ENCODE results near the gene HDAC4. TPM values are rescaled to one million over a fixed set of nuclear protein-coding genes. Genes with fewer than 3 reads are reported as not detected.

Gene HDAC4
- total and polyA plus RNA-seq, 2 of the 4 experiments (the other 2 are of a cell fraction): 4.1 to 7.2 TPM

DNA sequence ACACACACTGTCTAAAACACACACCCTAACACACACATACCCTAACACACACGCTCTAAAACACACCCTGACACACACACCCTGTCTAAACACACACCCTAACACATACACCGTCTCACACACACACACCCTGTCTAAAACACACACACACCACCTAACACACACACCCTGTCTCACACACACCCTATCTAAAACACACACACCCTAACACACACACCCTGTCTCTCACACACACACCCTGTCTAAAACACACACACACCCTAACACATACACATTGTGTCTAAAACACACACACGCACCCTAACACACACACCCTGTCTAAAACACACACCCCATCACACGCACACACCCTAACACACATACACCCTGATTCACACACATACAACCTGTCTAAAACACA lies 54.1 kb downstream of the HDAC4 start:
- H3K9me1 ChIP-seq (ENCODE audit: insufficient read depth, low read length): peaks cover 18% of the 10 kb centered on the region
- no peak overlapping the region; the same call in 1 of the 2 replicates for H3K27ac ChIP-seq (ENCODE audit: insufficient read depth, low read length)
- dilution Hi-C loops (cut with HindIII; ENCODE audit: low sequenced_read_pairs, unreplicated experiment) (no loop called here), intact Hi-C loops (cut with micrococcal nuclease) (no loop called here), in situ Hi-C loops (cut with MboI; ENCODE audit: low sequenced_read_pairs) (no loop called here)
- no TSS peak for BruUV-seq (replicated peaks)
- H3K18ac ChIP-seq (ENCODE audit: low read depth, low read length): peak overlapping the region; percentile 66; the same call in 1 of the 2 replicates
- no peaks in the 10 kb centered on the region for H3K27me3 ChIP-seq (ENCODE audit: control insufficient read depth, insufficient read depth, low read length)
- H3K9ac ChIP-seq (ENCODE audit: low read depth, low read length): no peak overlapping the region
- DNase-seq (no peak), ATAC-seq (ENCODE audit: low read depth) (peak; percentile 11; the same call in 1 of the 2 replicates)
- WGBS, 2 experiments (ENCODE audit: extremely low coverage in 2 of 2, insufficient read length in 1 of 2): 87 to 100% methylated on average over 2 of the region's 4 CpGs
- peak overlapping the region; percentile 3; the same call in 1 of the 2 replicates for H2AK5ac ChIP-seq (ENCODE audit: low read depth, low read length)
- H3K4me3 ChIP-seq (ENCODE audit: insufficient read depth, low read depth, low read length): no peak overlapping the region
- ChIA-PET POLR2A (ENCODE audit: unreplicated experiment) (no interaction called here), CTCF (interaction anchor here (0.6 kb wide), 1 partner anchor 58 kb away, joined by 3 read pairs; no protein-coding TSS in a partner anchor)
- no peaks in the 10 kb centered on the region for H3K9me3 ChIP-seq (ENCODE audit: control insufficient read depth, insufficient read depth, low read length)
- no peak overlapping the region for H2BK120ac ChIP-seq (ENCODE audit: low read depth, low read length)
- peak overlapping the region; percentile 2; the same call in 1 of the 2 replicates for H4K91ac ChIP-seq (ENCODE audit: insufficient read depth, low read depth, low read length)
- no peak overlapping the region for H2BK20ac ChIP-seq (ENCODE audit: low read depth, low read length)
- peak overlapping the region in 1 of 2 experiments; percentile 11; a peak in 1 of 4 replicates for H4K8ac ChIP-seq (ENCODE audit: low read depth in 2 of 2, low read length in 2 of 2)
- peaks cover 23% of the 10 kb centered on the region for H4K20me1 ChIP-seq (ENCODE audit: insufficient read depth, low read length)
- no peak overlapping the region for H3K56ac ChIP-seq (ENCODE audit: extremely low read depth, insufficient read depth, low read length)
- H3K36me3 ChIP-seq (ENCODE audit: control insufficient read depth, insufficient read depth, low read length): peaks cover 21% of the 10 kb centered on the region
- peaks cover 4% of the 10 kb centered on the region for H3K4me1 ChIP-seq (ENCODE audit: control insufficient read depth, insufficient read depth, low read length)
- H3K4ac ChIP-seq (ENCODE audit: low read depth, low read length): no peak overlapping the region
- TF ChIP-seq CEBPB (IDR thresholded peaks at IDR 0.05; ENCODE audit: low read depth, low read length) (no peak), RCOR1 (IDR thresholded peaks at IDR 0.05; ENCODE audit: insufficient replicate concordance, low read length) (no peak), POLR2A (IDR thresholded peaks at IDR 0.05; ENCODE audit: low read depth, low read length) (no peak), RAD21 (IDR thresholded peaks at IDR 0.05; ENCODE audit: low read length) (no peak), BHLHE40 (IDR thresholded peaks at IDR 0.05; ENCODE audit: low read depth, low read length) (no peak), MAZ (IDR thresholded peaks at IDR 0.05; ENCODE audit: borderline replicate concordance, low read depth, low read length) (no peak), RFX5 (IDR thresholded peaks at IDR 0.05; ENCODE audit: low read depth, low read length) (no peak), CTCF (conservative IDR thresholded peaks at IDR 0.05; ENCODE audit: low read depth, low read length) (no peak), FOS (IDR thresholded peaks at IDR 0.05; ENCODE audit: low read depth, low read length) (no peak)
- TF ChIP-seq, protein P1, sequence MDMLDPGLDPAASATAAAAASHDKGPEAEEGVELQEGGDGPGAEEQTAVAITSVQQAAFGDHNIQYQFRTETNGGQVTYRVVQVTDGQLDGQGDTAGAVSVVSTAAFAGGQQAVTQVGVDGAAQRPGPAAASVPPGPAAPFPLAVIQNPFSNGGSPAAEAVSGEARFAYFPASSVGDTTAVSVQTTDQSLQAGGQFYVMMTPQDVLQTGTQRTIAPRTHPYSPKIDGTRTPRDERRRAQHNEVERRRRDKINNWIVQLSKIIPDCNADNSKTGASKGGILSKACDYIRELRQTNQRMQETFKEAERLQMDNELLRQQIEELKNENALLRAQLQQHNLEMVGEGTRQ (IDR thresholded peaks at IDR 0.05; ENCODE audit: low read depth, low read length): no peak
- no peak overlapping the region for H3K4me2 ChIP-seq (ENCODE audit: low read depth, low read length)
- H2BK5ac ChIP-seq (ENCODE audit: low read depth, low read length, poor library complexity, severe bottlenecking): peak overlapping the region; percentile 89
- H2AK9ac ChIP-seq (replicated peaks; ENCODE audit: low read depth, low read length, poor library complexity): no peak overlapping the region
- no peak overlapping the region for H2BK15ac ChIP-seq (ENCODE audit: low read depth, low read length)
- 0 out of 2 replicates have a peak overlapping the region, but pooled peaks have one; percentile 16 for H3K23ac ChIP-seq (ENCODE audit: low read depth, low read length)
- H4K5ac ChIP-seq (ENCODE audit: low read depth, low read length): peak overlapping the region; percentile 78; the same call in 1 of the 2 replicates
- H3K14ac ChIP-seq (replicated peaks; ENCODE audit: low read depth, low read length): no peak overlapping the region; the same call in 1 of the 2 replicates
- peaks cover 35 to 57% of the 10 kb centered on the region in 2 experiments for H3K79me1 ChIP-seq (ENCODE audit: low read depth in 1 of 2, low read length in 2 of 2)
- H2AFZ ChIP-seq (replicated peaks; ENCODE audit: low read length, poor library complexity): no peak overlapping the region

All from IMR-90 (cell line).